ENCODE results near the gene MB21D2. TPM values are rescaled to one million over a fixed set of nuclear protein-coding genes. Genes with fewer than 3 reads are reported as not detected.
A peak's percentile ranks its signal among the peaks of the same experiment; 100 is the strongest.

Gene MB21D2
- total RNA-seq, 1 donor from 2014 or later: 13.4 TPM

- DNase-seq (ENCODE audit: low spot score, unreplicated experiment): no peak
- Mint-ChIP-seq H3K4me3 (ENCODE audit: low read depth) (peak overlapping the region; percentile 9), H3K27ac (peak overlapping the region; percentile 91), H3K27me3 (no peaks in the 10 kb centered on the region), H3K4me1 (ENCODE audit: low read depth) (peaks cover 47% of the 10 kb centered on the region), H3K9me3 (ENCODE audit: low read depth) (peaks cover 3% of the 10 kb centered on the region), H3K36me3 (ENCODE audit: insufficient read depth) (peaks cover 1% of the 10 kb centered on the region)
- no peak for TF ChIP-seq CTCF (IDR thresholded peaks at IDR 0.05; ENCODE audit: unreplicated experiment)
Observed at GRCh38 chr3:192835818-192836815, 81.5 kb downstream of the MB21D2 start.

- no peak overlapping the region for H3K4me3 Mint-ChIP-seq (ENCODE audit: low read depth)
- no peak for DNase-seq (ENCODE audit: low spot score, unreplicated experiment)
- peaks cover 3% of the 10 kb centered on the region for H3K9me3 Mint-ChIP-seq (ENCODE audit: low read depth)
Observed at GRCh38 chr3:192834428-192834827, 83.2 kb downstream of the MB21D2 start.

GRCh38 chr3:192833177-192833890, 84.3 kb downstream of the MB21D2 start:
- no peaks in the 10 kb centered on the region for H3K27me3 Mint-ChIP-seq
- peaks cover 50% of the 10 kb centered on the region for H3K4me1 Mint-ChIP-seq (ENCODE audit: low read depth)
- H3K4me3 Mint-ChIP-seq (ENCODE audit: low read depth): no peak overlapping the region
- no peak overlapping the region for H3K27ac Mint-ChIP-seq
- TF ChIP-seq CTCF (IDR thresholded peaks at IDR 0.05; ENCODE audit: unreplicated experiment): no peak
- peaks cover 1% of the 10 kb centered on the region for H3K36me3 Mint-ChIP-seq (ENCODE audit: insufficient read depth)
- peaks cover 3% of the 10 kb centered on the region for H3K9me3 Mint-ChIP-seq (ENCODE audit: low read depth)
- no peak for DNase-seq (ENCODE audit: low spot score, unreplicated experiment)

More at GRCh38 chr3:192834428-192834827, 83.2 kb downstream of the MB21D2 start:
- no peak for TF ChIP-seq CTCF (IDR thresholded peaks at IDR 0.05; ENCODE audit: unreplicated experiment)
- Mint-ChIP-seq H3K36me3 (ENCODE audit: insufficient read depth) (peaks cover 1% of the 10 kb centered on the region), H3K27ac (no peak overlapping the region), H3K4me1 (ENCODE audit: low read depth) (peaks cover 50% of the 10 kb centered on the region), H3K27me3 (no peaks in the 10 kb centered on the region)

GRCh38 chr3:192831801-192832347, 85.8 kb downstream of the MB21D2 start:
- Mint-ChIP-seq H3K4me3 (ENCODE audit: low read depth) (no peak overlapping the region), H3K36me3 (ENCODE audit: insufficient read depth) (peaks cover 1% of the 10 kb centered on the region), H3K27me3 (no peaks in the 10 kb centered on the region), H3K4me1 (ENCODE audit: low read depth) (peaks cover 41% of the 10 kb centered on the region), H3K27ac (no peak overlapping the region), H3K9me3 (ENCODE audit: low read depth) (peaks cover 3% of the 10 kb centered on the region)
- TF ChIP-seq CTCF (IDR thresholded peaks at IDR 0.05; ENCODE audit: unreplicated experiment): no peak
- no peak for DNase-seq (ENCODE audit: low spot score, unreplicated experiment)

GRCh38 chr3:192831111-192831644, 86.5 kb downstream of the MB21D2 start:
- H3K4me1 Mint-ChIP-seq (ENCODE audit: low read depth): peaks cover 34% of the 10 kb centered on the region
- H3K27me3 Mint-ChIP-seq: no peaks in the 10 kb centered on the region
- DNase-seq (ENCODE audit: low spot score, unreplicated experiment): no peak
- peaks cover 1% of the 10 kb centered on the region for H3K36me3 Mint-ChIP-seq (ENCODE audit: insufficient read depth)
- TF ChIP-seq CTCF (IDR thresholded peaks at IDR 0.05; ENCODE audit: unreplicated experiment): no peak
- no peak overlapping the region for H3K4me3 Mint-ChIP-seq (ENCODE audit: low read depth)
- H3K27ac Mint-ChIP-seq: no peak overlapping the region
- H3K9me3 Mint-ChIP-seq (ENCODE audit: low read depth): peaks cover 3% of the 10 kb centered on the region
